HG03521 (cell line): ENCODE measurements around the gene MAP2K1.
"Not testable (repeated sequence)": the region's sequence is repeated elsewhere in the genome, so short reads cannot be mapped to it uniquely, and the experiment has no call there.

Experiments
- ATAC-seq: cut with Tn5 transposase; IDR thresholded peaks from one replicate; pipeline ENCODE4 v1.9.1; 2021; ENCODE audit warnings: mild to moderate bottlenecking, moderate library complexity; ENCODE audit not compliant: unreplicated experiment

The MAP2K1 gene

DNA sequence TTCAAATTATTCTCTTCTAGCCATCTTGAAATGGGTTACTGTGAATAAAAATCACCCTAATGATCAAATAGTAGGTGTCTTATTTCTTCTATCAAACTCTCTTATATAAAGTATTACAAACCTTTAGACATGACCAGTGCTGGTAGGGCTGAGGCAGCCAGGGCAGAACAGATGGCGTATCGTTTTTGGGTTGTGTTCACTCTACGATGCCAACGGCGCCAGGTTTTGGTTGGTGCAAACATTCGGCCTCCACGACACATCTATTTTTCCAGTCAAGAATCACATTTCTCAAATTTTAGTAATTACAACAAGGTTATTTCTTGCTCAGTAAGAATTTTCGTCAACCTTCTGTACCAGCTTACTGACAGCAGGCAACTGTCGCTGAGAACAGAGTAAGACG, 115.8 kb downstream of the MAP2K1 start:
- ATAC-seq = no peak

DNA sequence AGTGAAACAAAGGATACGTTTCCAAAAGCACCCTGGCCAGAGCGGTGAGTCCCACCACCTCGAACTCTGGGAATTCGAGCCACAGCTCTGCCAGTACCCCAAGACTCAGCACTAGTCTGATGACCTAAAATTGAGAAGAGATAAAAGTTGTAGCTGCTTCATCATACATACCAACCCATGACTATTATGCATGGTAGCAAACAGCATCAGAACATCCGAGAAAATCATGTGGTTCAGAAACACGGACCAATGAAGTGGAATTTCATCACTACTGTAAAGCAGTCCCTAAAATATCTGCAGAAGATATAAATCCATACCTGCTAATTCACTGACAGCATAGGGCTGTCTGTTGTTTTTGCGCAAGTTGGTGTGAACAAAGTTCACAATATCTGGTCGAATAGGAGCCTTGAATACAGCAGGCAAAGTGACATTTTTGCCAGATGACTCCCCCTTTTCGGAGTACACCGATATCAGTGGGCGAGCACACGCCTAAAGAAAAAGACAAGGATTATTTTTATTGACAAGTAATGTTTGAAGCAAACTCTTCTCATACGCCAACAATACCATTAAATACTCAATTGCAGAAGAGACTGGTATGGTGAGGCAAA, 116.4 kb downstream of the MAP2K1 start:
- ATAC-seq = not testable (repeated sequence)

- ATAC-seq = no peak
Observed at GRCh38 chr15:66503780-66504562, 117.3 kb downstream of the MAP2K1 start.

- peak; percentile 81 for ATAC-seq
Observed at GRCh38 chr15:66504563-66505429, 118.1 kb downstream of the MAP2K1 start, which contains the start of the genes RPL4 and ZWILCH. Gene RPL4, minus strand, starts transcription at chr15:66504855. Its CDS starts 65 bp downstream, at chr15:66504790. Gene ZWILCH, plus strand, starts transcription at chr15:66505326. Its CDS starts 13 bp downstream, at chr15:66505339.

DNA sequence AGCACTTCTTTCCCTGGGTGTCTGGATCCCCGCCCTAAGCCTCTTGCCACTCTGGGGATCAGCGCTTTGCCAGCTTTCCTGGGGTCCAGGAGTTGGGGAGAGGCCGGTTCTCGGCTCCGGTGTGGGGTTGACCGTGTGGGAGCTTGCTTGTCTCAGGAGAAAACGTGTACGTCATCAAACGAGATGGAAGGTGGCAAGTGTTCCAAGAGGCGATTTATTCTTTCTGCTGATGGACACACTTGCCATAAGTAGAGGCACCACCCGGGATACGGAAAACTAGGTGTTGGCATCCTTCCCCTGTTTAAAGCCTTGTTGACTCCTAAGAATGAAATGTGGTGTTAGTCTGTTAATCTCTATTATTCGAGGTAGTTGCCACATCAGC, 118.7 kb downstream of the MAP2K1 start:
- ATAC-seq = peak; percentile 10

DNA sequence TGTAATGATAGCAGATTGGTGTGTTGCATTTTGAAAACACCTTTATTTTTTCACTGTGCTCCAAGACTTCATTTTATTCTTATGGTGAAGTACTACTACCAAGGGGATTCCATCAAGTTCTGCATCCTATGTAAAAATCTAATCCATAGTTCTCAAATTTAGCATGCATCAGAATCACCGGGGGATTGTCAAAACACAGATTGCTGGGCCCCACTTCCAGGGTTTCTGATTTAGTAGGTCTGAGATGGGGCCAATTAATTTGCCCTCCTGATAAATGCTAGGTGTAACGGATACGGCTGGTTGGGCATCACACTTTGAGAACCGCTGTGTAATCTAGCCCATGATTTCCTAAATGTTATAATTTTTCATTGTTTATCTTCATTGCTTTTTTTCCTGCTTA, 119.1 kb downstream of the MAP2K1 start:
- no peak for ATAC-seq

DNA sequence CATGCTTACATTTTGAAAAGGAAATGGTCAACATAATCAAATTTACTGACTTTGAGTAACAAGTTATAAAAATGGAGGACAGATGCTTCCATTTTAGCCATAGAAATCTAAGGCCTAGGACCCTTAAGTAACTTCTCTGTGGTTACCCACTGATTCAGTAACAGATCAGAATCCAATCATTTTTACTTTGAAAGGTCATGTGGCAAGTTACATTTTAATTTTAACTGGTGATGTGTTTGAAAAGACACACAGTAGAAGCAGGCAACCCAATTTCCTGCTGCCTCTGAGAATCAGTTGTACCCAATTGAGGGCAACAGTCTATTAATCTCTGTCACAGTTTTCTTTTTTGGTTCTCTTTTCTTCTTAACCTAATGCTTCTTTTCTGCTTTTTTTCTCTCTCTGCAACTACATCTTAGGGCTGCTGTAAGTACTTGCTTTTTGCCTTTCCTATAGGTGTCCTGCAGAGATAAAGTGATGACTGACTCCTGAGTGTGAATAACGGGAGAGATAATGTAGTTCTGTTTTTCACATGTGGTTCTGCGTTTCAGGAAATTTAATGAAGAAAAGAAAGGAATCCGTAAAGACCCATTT, 121.7 kb downstream of the MAP2K1 start:
- ATAC-seq = no peak

GRCh38 chr15:66514586-66514985, 127.9 kb downstream of the MAP2K1 start:
- no peak for ATAC-seq

DNA sequence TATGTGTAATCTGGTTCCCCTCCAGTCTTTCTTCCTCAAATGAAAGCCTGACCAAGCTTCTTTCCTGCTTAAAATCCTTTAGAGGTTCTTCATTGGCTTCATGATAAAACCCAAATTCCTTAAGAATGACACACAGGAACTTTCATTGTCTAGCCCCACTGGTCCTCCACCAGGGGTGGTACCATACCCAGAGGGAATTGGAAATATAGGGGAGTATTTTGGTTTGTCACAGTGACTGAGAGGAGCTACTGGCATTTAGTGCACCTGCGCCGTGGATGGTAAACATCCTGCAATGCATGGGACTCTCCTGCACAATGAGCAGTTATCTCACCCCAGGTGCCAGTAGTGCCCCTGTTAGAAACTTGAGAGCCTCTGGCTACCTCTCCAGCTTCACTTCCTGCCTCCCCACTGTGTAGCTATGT, 129.2 kb downstream of the MAP2K1 start:
- no peak for ATAC-seq

GRCh38 chr15:66523926-66524325, 137.2 kb downstream of the MAP2K1 start:
- no peak for ATAC-seq

DNA sequence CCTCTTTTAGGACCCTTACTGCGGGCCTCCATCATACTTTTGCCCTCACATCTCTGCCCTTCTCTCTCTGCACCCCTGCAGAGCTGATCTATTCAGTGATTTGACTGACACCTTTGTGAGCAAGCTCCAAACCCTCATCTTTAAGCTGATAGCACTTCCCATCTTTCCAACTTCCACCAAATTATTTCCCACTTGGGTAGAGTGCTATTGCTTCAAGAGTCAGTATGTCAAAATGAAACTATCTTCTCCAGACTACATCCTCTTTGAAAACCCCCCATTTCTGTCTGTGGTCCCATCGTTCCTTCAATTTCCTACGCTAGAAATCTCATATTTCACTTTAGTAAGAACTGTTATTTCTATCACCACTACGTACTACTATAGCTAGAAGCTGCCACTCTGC, 138.1 kb downstream of the MAP2K1 start:
- ATAC-seq = no peak

GRCh38 chr15:66535056-66535455, 148.3 kb downstream of the MAP2K1 start:
- ATAC-seq = no peak
